Measurements from ENCODE around the gene GPI. TPM values are rescaled to one million over a fixed set of nuclear protein-coding genes. Genes with fewer than 3 reads are reported as not detected.

Gene GPI
- total RNA-seq, 1 donor from 2014 or later, result 453 TPM

- TF ChIP-seq CTCF (conservative IDR thresholded peaks at IDR 0.05; ENCODE audit: low read depth, low read length), result no peak
- DNase-seq (ENCODE audit: low read depth), result no peak
- H3K4me3 ChIP-seq (ENCODE audit: low read depth, low read length), result no peak overlapping the region
Measured at GRCh38 chr19:34411216-34411615, 46.2 kb downstream of the GPI start.

- no peak for DNase-seq (ENCODE audit: low read depth)
- no peak for TF ChIP-seq CTCF (conservative IDR thresholded peaks at IDR 0.05; ENCODE audit: low read depth, low read length)
- no peak overlapping the region for H3K4me3 ChIP-seq (ENCODE audit: low read depth, low read length)
Measured at GRCh38 chr19:34416021-34416545, 51.1 kb downstream of the GPI start.

- no peak for DNase-seq (ENCODE audit: low read depth)
- no peak overlapping the region for H3K4me3 ChIP-seq (ENCODE audit: low read depth, low read length)
- TF ChIP-seq CTCF (conservative IDR thresholded peaks at IDR 0.05; ENCODE audit: low read depth, low read length), result no peak
Measured at GRCh38 chr19:34418300-34418699, 53.3 kb downstream of the GPI start.

GRCh38 chr19:34426096-34426661 is 61.2 kb downstream of the GPI start:
- no peak overlapping the region for H3K4me3 ChIP-seq (ENCODE audit: low read depth, low read length)
- TF ChIP-seq CTCF (conservative IDR thresholded peaks at IDR 0.05; ENCODE audit: low read depth, low read length), result no peak
- DNase-seq (ENCODE audit: low read depth), result no peak

GRCh38 chr19:34428549-34429285 is 63.7 kb downstream of the GPI start:
- H3K4me3 ChIP-seq (ENCODE audit: low read depth, low read length), result peak overlapping the region; percentile 76
- DNase-seq (ENCODE audit: low read depth), result no peak
- no peak for TF ChIP-seq CTCF (conservative IDR thresholded peaks at IDR 0.05; ENCODE audit: low read depth, low read length)

- DNase-seq (ENCODE audit: low read depth), result no peak
- peak overlapping the region; percentile 76 for H3K4me3 ChIP-seq (ENCODE audit: low read depth, low read length)
- TF ChIP-seq CTCF (conservative IDR thresholded peaks at IDR 0.05; ENCODE audit: low read depth, low read length), result no peak
Measured at GRCh38 chr19:34429553-34429952, 64.6 kb downstream of the GPI start.
